Adipose tissue (tissue), 3 donors: ENCODE data around the gene HSPE1. TPM values are rescaled to one million over a fixed set of nuclear protein-coding genes. Genes with fewer than 3 reads are reported as not detected.

Experiments
- H3K27ac ChIP-seq: one replicate; pipeline ENCODE4 v1.5.1; 2013; ENCODE audit warnings: low read depth, low read length
- WGBS, 3 donors: extraction: QIAGEN DNeasy Blood & Tissue Kit; methylation state at CpG; one replicate each; pipeline ENCODE4 v1.1.7; 2013; 5-methylcytosine and 5-hydroxymethylcytosine counted together
- polyA plus RNA-seq, 3 donors: library from polyadenylated mRNA; stranded (reverse); fragments of 200-250 nt; gene quantifications; one replicate each; pipeline ENCODE4 v1.2.3, GENCODE V29; 2013
- donor health status: healthy with polysubstance abuse.
- donor health status: Bipolar disorder and iron deficiency.
- donor health status: healthy.

The HSPE1 gene
- polyA plus RNA-seq, 3 donors: 75.1 to 225 (median 199) TPM

GRCh38 chr2:197495433-197496134 is 4.6 kb upstream of the HSPE1 start:
- H3K27ac ChIP-seq: no peak overlapping the region
- WGBS, 3 donors: 89 to 91% (median 91%) methylated on average over 2 of the region's 2 CpGs

DNA sequence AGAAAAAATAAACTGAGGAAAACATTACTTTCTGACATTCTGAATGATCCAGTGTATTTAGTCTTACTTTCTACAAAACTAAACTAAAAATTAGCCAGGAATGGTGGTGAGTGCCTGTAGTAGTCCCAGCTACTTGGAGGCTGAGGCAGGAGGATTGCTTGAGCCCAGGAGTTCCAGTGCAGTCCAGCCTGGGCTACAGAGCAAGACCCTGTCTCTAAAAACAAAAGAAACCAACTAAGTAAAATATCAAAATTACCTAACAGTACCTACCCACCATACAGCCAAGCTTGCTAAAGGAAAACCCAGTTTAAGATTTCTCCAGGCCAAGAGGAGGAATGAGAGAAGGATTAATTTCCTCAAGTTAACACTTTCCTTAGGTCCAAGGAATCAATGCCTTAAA is 3.5 kb upstream of the HSPE1 start:
- H3K27ac ChIP-seq: no peak overlapping the region

- WGBS, 3 donors: 13 to 47% (median 37%) methylated on average over 2 of the region's 2 CpGs
- no peak overlapping the region for H3K27ac ChIP-seq
These were observed 2.9 kb upstream of the HSPE1 start for GRCh38 chr2:197497326-197497725.

GRCh38 chr2:197498235-197498936 is 1.8 kb upstream of the HSPE1 start:
- WGBS, 3 donors: 7 to 13% (median 12%) methylated on average over 14 of the region's 14 CpGs
- H3K27ac ChIP-seq: no peak overlapping the region

- WGBS, 3 donors: 0 to 1% (median 0%) methylated on average over 46 of the region's 46 CpGs
- peak overlapping the region; percentile 76 for H3K27ac ChIP-seq
These were observed 1.1 kb upstream of the HSPE1 start for GRCh38 chr2:197498937-197499593.

- H3K27ac ChIP-seq: peak overlapping the region; percentile 57
- 0 to 1% (median 1%) methylated on average over 29 to 30 of the region's 30 CpGs for WGBS, 3 donors
These were observed 438 bp downstream of the HSPE1 start for GRCh38 chr2:197500503-197501131.

DNA sequence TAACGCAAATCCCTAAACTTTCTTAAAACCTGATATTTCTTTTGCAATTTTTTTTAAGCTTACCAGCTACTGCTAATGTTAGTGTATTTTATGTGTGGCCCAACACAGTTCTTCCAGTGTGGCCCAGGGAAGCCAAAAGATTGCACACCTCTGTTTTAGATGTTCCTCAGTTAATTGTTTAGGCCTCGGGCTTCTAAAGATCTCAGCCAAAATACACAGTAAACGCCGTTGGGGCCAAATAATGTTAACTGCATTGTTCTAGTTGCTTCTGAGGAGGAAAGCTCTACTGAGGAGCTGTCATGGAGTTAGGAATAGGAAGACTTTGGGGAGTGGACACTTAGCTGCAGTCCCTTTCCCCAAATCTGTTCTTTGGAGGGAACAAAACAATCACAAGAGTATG is 2.0 kb downstream of the HSPE1 start:
- no peak overlapping the region for H3K27ac ChIP-seq

DNA sequence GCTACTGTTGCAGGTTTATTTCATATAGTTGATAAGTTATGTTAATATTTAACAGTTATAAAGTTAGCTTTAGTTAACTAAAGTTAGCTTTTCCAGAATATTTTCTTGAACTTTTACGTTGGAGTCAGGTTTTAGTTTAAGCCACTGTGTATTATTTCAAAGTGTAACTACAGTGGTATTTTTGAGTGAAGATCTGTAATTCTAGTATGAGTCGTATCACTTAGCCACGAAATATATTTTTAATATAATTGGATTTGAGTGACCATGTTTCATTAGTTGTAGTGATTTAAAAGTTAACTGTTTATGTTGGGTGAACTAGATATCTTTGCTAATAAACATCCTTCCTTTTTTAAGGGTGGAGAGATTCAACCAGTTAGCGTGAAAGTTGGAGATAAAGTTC is 2.5 kb downstream of the HSPE1 start:
- WGBS, 3 donors: 39 to 83% (median 76%) methylated on average over 4 of the region's 4 CpGs
- no peak overlapping the region for H3K27ac ChIP-seq

More for the DNA sequence above, 2.0 kb downstream of the HSPE1 start:
- 27 to 73% (median 61%) methylated on average over 4 of the region's 4 CpGs for WGBS, 3 donors

- no peak overlapping the region for H3K27ac ChIP-seq
- 92 to 98% (median 95%) methylated on average over 2 of the region's 2 CpGs for WGBS, 3 donors
These were observed 3.8 kb downstream of the HSPE1 start for GRCh38 chr2:197504000-197504399.

DNA sequence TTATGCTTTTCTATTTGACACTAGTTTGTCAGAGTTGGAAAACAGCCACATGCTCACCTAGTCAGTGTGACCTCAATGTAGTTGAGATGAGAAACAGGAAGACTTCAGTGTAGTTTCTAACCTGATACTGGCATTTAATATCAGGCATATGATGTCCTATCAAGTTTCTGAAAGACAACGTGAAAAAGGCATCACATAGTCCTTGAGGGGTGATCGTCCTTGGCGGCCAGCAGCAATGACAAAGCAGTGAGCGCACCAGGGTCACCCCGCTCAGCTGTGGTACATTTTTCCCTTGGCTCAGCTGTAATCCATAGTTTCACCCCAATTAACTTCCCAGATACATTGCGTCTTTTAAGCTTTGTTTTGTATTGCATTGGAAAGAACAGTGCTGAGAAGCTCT is 4.3 kb downstream of the HSPE1 start:
- H3K27ac ChIP-seq: no peak overlapping the region
- 89 to 95% (median 94%) methylated on average over 6 of the region's 6 CpGs for WGBS, 3 donors

DNA sequence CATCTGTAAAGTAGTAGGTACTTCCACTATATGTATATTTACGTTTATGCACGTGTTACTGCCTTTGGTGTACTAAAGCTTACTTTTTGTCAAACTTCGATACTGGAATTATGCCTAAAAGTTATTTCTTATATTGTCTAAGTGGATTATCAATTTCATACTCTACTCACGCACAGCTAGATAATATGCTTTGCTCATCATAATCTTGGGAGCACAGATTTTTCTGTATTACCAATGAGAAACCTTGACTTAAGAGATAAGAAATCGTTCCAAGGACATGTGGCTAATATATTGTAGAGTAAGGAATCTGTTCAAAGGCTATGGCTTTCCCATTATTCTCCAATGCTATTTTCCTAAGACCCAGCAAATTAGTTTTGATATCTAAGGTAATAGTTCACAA is 6.5 kb downstream of the HSPE1 start:
- no peak overlapping the region for H3K27ac ChIP-seq
- WGBS, 3 donors: 70 to 95% (median 94%) methylated on average over 5 of the region's 5 CpGs

DNA sequence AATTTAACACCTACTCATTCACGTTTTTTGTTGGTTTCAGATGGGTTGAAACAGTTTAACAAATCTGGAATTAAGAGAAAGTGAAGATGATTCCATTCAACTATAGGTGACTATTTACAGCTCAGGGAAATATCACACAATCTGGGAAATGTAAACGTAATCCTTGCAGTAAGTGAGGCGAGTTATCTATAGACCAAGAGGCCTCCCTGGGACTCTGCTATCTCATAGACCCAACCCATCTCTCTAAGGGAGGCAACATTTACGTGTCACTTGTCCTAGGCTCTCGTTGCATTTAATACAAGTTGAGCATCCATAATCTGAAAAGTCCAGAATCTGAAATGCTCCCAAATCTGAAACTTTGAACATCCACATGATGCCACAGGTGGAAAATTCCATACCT is 13.7 kb downstream of the HSPE1 start:
- 93 to 96% (median 94%) methylated on average over 5 of the region's 5 CpGs for WGBS, 3 donors
- no peak overlapping the region for H3K27ac ChIP-seq

GRCh38 chr2:197514754-197515153 is 14.6 kb downstream of the HSPE1 start:
- no peak overlapping the region for H3K27ac ChIP-seq
- 59 to 68% (median 59%) methylated on average over 3 of the region's 3 CpGs for WGBS, 3 donors

- H3K27ac ChIP-seq: peak overlapping the region; percentile 83
- 0% methylated on average over 16 of the region's 16 CpGs for WGBS, 3 donors
These were observed 15.1 kb downstream of the HSPE1 start for GRCh38 chr2:197515315-197515738.

GRCh38 chr2:197515739-197516392 is 15.7 kb downstream of the HSPE1 start, which contains the start of gene MOB4:
Gene MOB4 (plus strand): TSS chr2:197516066. CDS start chr2:197516087, 21 bp downstream.
- WGBS, 3 donors: 0 to 1% (median 0%) methylated on average over 66 of the region's 66 CpGs
- peak within 1 kb of the TSS; percentile 83 for H3K27ac ChIP-seq

- no peak overlapping the region for H3K27ac ChIP-seq
- 0% methylated on average over 16 to 17 of the region's 17 CpGs for WGBS, 3 donors
These were observed 16.2 kb downstream of the HSPE1 start for GRCh38 chr2:197516393-197516761.

- WGBS, 3 donors: 18 to 42% (median 36%) methylated on average over 2 of the region's 2 CpGs
These were observed 17.0 kb downstream of the HSPE1 start for GRCh38 chr2:197517150-197517549.

GRCh38 chr2:197538412-197538811 is 38.2 kb downstream of the HSPE1 start:
- WGBS, 3 donors: 25 to 54% (median 38%) methylated on average over 2 of the region's 2 CpGs

More at GRCh38 chr2:197517150-197517549, 17.0 kb downstream of the HSPE1 start:
- H3K27ac ChIP-seq: no peak overlapping the region

More at GRCh38 chr2:197538412-197538811, 38.2 kb downstream of the HSPE1 start:
- no peak overlapping the region for H3K27ac ChIP-seq
